K562 (cell line): Measurements from ENCODE around the gene USP10. TPM values are rescaled to one million over a fixed set of nuclear protein-coding genes. Genes with fewer than 3 reads are reported as not detected.
A peak's percentile ranks its signal among the peaks of the same experiment; 100 is the strongest.

ENCODE experiments used
- CBFB ChIP-seq: sonication (generic); formaldehyde crosslinking; IDR thresholded peaks from 2 replicates; pipeline ENCODE4 v1.4.0; 2020; ENCODE audit warnings: mild to moderate bottlenecking, missing genetic modification reagents
- GATAD2B ChIP-seq: fragments of 450-650 bp; IDR thresholded peaks from 2 replicates; pipeline ENCODE4 v1.6.1; 2017; ENCODE audit warnings: mild to moderate bottlenecking, borderline replicate concordance
- REST ChIP-seq, 2 experiments: fragments of 450-650 bp; formaldehyde crosslinking in 1 of 2; IDR thresholded peaks; 2 replicates each; pipeline versions ENCODE4 v1.4.0 to v1.6.1; 2014 to 2020; ENCODE audit warnings: mild to moderate bottlenecking in 2 of 2, borderline replicate concordance in 1 of 2, low read depth in 1 of 2
- TRIM24 ChIP-seq, 2 experiments: fragments of 450-650 bp; IDR thresholded peaks; 2 replicates each; pipeline ENCODE4 v1.6.1; 2016
- polyA plus RNA-seq, 8 experiments: library from polyadenylated mRNA; depleted of rRNA in 4 of 8; stranded (reverse) in 5 of 8; unstranded in 3 of 8; fragments of >200 nt; fragmentation: Nextera tagmentation in 2 of 8; fragmentation: Illumina TruSeq in 1 of 8; extraction: Ambion mirVana in 2 of 8; extraction: Trizol in 1 of 8; gene quantifications; 2 replicates each; pipeline versions ENCODE4 v1.2.1 to v1.2.3, GENCODE V29; 2011 to 2014; ENCODE audit warnings: inconsistent platforms in 1 of 8, missing spikeins in 1 of 8
- total RNA-seq, 7 experiments: library from RNA; depleted of rRNA in 6 of 7; stranded (reverse); fragments of >200 nt in 6 of 7; fragmentation: Illumina TruSeq in 2 of 7; extraction: Trizol in 2 of 7; gene quantifications; 2 replicates each; pipeline versions ENCODE4 v1.2.1 to v1.2.3, GENCODE V29; 2011 to 2021; ENCODE audit warnings: low replicate concordance in 1 of 7
- TF ChIP-seq, protein P1 (sequence below), 2 experiments: IDR thresholded peaks; 2 replicates each; pipeline ENCODE4 v1.6.1; 2012; ENCODE audit warnings: improper control_type of control experiment in 2 of 2, low read depth in 2 of 2, low read length in 2 of 2, borderline replicate concordance in 1 of 2
- TF ChIP-seq, protein P2 (sequence below): fragments of 450-650 bp; IDR thresholded peaks from 2 replicates; pipeline ENCODE4 v1.6.1; 2017; ENCODE audit warnings: antibody characterized with exemption, mild to moderate bottlenecking
- TF ChIP-seq, protein P3 (sequence below), 2 experiments: IDR thresholded peaks in 1 of 2; conservative IDR thresholded peaks in 1 of 2; 2 replicates each; pipeline ENCODE4 v1.6.1; 2016; ENCODE audit warnings: low read depth in 2 of 2, mild to moderate bottlenecking in 1 of 2, missing compliant biosample characterization in 1 of 2, missing genetic modification characterization in 1 of 2, moderate library complexity in 1 of 2

Gene USP10
- total and polyA plus RNA-seq, 9 of the 15 experiments (the other 6 are each of a cell fraction or from before 2014, with no cell fraction given) = 61.7 to 197 (median 116) TPM

DNA sequence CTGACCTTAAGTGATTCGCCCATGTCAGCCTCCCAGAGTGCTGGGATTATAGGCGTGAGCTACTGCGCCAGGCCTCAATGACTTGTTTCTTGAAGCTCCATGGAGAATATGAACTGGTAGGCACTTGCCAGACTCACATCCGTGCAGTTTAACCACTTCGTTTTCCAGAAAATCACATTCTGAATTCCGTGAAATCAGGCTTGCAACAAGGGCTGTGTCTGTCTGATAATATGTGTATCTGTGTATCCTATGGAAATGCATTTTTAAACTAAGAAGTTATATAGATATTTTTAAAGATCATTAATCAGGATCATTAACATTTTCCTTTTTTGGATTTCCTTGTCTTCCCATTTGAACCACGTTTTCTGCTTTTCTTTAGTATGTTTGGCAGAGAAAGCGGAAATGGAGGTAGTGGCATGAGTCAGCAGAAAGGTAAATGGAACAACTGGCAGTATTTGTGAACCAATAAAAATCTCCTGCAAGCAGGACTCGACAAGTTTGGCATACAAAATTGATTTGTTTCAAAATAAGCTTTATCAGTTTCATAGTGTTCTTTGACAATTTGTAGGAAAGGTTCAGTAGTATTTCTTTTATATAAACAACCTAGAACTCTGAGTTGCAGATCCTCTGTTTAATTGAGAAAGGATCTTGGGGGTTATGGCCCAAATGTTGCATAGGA is 33.0 kb downstream of the USP10 start (continued):
- TF ChIP-seq, protein P1, sequence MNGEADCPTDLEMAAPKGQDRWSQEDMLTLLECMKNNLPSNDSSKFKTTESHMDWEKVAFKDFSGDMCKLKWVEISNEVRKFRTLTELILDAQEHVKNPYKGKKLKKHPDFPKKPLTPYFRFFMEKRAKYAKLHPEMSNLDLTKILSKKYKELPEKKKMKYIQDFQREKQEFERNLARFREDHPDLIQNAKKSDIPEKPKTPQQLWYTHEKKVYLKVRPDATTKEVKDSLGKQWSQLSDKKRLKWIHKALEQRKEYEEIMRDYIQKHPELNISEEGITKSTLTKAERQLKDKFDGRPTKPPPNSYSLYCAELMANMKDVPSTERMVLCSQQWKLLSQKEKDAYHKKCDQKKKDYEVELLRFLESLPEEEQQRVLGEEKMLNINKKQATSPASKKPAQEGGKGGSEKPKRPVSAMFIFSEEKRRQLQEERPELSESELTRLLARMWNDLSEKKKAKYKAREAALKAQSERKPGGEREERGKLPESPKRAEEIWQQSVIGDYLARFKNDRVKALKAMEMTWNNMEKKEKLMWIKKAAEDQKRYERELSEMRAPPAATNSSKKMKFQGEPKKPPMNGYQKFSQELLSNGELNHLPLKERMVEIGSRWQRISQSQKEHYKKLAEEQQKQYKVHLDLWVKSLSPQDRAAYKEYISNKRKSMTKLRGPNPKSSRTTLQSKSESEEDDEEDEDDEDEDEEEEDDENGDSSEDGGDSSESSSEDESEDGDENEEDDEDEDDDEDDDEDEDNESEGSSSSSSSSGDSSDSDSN (IDR thresholded peaks at IDR 0.05; ENCODE audit: borderline replicate concordance in 1 of 2, low read depth in 2 of 2, low read length in 2 of 2) = no peak
- TF ChIP-seq, protein P2, sequence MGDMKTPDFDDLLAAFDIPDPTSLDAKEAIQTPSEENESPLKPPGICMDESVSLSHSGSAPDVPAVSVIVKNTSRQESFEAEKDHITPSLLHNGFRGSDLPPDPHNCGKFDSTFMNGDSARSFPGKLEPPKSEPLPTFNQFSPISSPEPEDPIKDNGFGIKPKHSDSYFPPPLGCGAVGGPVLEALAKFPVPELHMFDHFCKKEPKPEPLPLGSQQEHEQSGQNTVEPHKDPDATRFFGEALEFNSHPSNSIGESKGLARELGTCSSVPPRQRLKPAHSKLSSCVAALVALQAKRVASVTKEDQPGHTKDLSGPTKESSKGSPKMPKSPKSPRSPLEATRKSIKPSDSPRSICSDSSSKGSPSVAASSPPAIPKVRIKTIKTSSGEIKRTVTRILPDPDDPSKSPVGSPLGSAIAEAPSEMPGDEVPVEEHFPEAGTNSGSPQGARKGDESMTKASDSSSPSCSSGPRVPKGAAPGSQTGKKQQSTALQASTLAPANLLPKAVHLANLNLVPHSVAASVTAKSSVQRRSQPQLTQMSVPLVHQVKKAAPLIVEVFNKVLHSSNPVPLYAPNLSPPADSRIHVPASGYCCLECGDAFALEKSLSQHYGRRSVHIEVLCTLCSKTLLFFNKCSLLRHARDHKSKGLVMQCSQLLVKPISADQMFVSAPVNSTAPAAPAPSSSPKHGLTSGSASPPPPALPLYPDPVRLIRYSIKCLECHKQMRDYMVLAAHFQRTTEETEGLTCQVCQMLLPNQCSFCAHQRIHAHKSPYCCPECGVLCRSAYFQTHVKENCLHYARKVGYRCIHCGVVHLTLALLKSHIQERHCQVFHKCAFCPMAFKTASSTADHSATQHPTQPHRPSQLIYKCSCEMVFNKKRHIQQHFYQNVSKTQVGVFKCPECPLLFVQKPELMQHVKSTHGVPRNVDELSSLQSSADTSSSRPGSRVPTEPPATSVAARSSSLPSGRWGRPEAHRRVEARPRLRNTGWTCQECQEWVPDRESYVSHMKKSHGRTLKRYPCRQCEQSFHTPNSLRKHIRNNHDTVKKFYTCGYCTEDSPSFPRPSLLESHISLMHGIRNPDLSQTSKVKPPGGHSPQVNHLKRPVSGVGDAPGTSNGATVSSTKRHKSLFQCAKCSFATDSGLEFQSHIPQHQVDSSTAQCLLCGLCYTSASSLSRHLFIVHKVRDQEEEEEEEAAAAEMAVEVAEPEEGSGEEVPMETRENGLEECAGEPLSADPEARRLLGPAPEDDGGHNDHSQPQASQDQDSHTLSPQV = peak; percentile 94
- TF ChIP-seq GATAD2B (no peak), CBFB (CRISPR knock-in tag) (no peak), REST (IDR thresholded peaks at IDR 0.05; ENCODE audit: borderline replicate concordance) (peak; percentile 34; the same call in 1 of the 2 replicates), REST (CRISPR knock-in tag; IDR thresholded peaks at IDR 0.05; ENCODE audit: low read depth) (no peak), TRIM24 (IDR thresholded peaks at IDR 0.05) (peak in 1 of 2 experiments; percentile 39; a peak in 3 of 4 replicates)
- TF ChIP-seq, protein P3, sequence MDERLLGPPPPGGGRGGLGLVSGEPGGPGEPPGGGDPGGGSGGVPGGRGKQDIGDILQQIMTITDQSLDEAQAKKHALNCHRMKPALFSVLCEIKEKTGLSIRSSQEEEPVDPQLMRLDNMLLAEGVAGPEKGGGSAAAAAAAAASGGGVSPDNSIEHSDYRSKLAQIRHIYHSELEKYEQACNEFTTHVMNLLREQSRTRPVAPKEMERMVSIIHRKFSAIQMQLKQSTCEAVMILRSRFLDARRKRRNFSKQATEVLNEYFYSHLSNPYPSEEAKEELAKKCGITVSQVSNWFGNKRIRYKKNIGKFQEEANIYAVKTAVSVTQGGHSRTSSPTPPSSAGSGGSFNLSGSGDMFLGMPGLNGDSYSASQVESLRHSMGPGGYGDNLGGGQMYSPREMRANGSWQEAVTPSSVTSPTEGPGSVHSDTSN (CRISPR knock-in tag; IDR thresholded peaks at IDR 0.05; ENCODE audit: low read depth) = no peak
- TF ChIP-seq, protein P3 (tag; conservative IDR thresholded peaks at IDR 0.05; ENCODE audit: low read depth) = peak; percentile 72
